ENCODE data around the gene ARHGAP26.
A peak's percentile ranks its signal among the peaks of the same experiment; 100 is the strongest.
"Not testable (repeated sequence)": the region's sequence is repeated elsewhere in the genome, so short reads cannot be mapped to it uniquely, and the experiment has no call there.

ARHGAP26 gene

GRCh38 chr5:142924135-142924883, 154.1 kb downstream of the ARHGAP26 start:
- Histone ChIP-seq H4K8ac (ENCODE audit: low read length) (no peak overlapping the region), H3K9me3 (ENCODE audit: control insufficient read depth, low read length) (no peaks in the 10 kb centered on the region), H3K36me3 (ENCODE audit: control insufficient read depth in 1 of 2, insufficient read depth in 2 of 2, low read depth in 1 of 2, low read length in 2 of 2) (no peaks in the 10 kb centered on the region), H3K27ac (ENCODE audit: low read length, poor library complexity, severe bottlenecking) (no peak overlapping the region), H3K27me3 (ENCODE audit: control insufficient read depth in 1 of 2, insufficient read depth in 1 of 2, low read length in 2 of 2) (no peaks in the 10 kb centered on the region), H3K4me3 (ENCODE audit: insufficient read depth in 1 of 2, low read depth in 1 of 2, low read length in 2 of 2) (no peak overlapping the region), H3K79me1 (replicated peaks; ENCODE audit: low read length, poor library complexity, severe bottlenecking) (peaks cover 1% of the 10 kb centered on the region), H2BK5ac (ENCODE audit: low read depth, low read length, poor library complexity, severe bottlenecking) (no peak overlapping the region), H3K18ac (ENCODE audit: low read depth in 1 of 2, low read length in 2 of 2) (no peak overlapping the region), H2BK12ac (ENCODE audit: low read length in 2 of 2) (no peak overlapping the region), H3K4ac (ENCODE audit: low read depth in 1 of 2, low read length in 2 of 2) (no peak overlapping the region), H3K23ac (ENCODE audit: low read length in 2 of 2) (no peak overlapping the region), H4K91ac (ENCODE audit: low read length) (no peak overlapping the region), H2AFZ (ENCODE audit: low read depth, low read length) (no peak overlapping the region), H2BK120ac (ENCODE audit: low read depth, low read length) (no peak overlapping the region), H2AK5ac (ENCODE audit: low read length, severe bottlenecking) (no peak overlapping the region), H3K4me2 (ENCODE audit: low read length, poor library complexity, severe bottlenecking) (no peak overlapping the region), H3K14ac (ENCODE audit: low read length in 2 of 2) (no peak overlapping the region), H3K9ac (ENCODE audit: low read length) (no peak overlapping the region), H3K4me1 (ENCODE audit: control insufficient read depth, insufficient read depth, low read depth, low read length) (no peaks in the 10 kb centered on the region), H2BK15ac (ENCODE audit: low read depth, poor library complexity, severe bottlenecking) (no peak overlapping the region)
- DNase-seq = peak; percentile 39
- 100% methylated on average over 1 of the region's 1 CpG for WGBS

- H4K8ac ChIP-seq (ENCODE audit: low read length) = no peak overlapping the region
- H2BK5ac ChIP-seq (ENCODE audit: low read depth, low read length, poor library complexity, severe bottlenecking) = no peak overlapping the region
- no peaks in the 10 kb centered on the region for H3K27me3 ChIP-seq (ENCODE audit: control insufficient read depth in 1 of 2, insufficient read depth in 1 of 2, low read length in 2 of 2)
- H2BK120ac ChIP-seq (ENCODE audit: low read depth, low read length) = no peak overlapping the region
- no peak overlapping the region for H2AFZ ChIP-seq (ENCODE audit: low read depth, low read length)
- H3K4me2 ChIP-seq (ENCODE audit: low read length, poor library complexity, severe bottlenecking) = no peak overlapping the region
- H4K91ac ChIP-seq (ENCODE audit: low read length) = no peak overlapping the region
- peaks cover 1% of the 10 kb centered on the region for H3K79me1 ChIP-seq (replicated peaks; ENCODE audit: low read length, poor library complexity, severe bottlenecking)
- no peak overlapping the region for H2BK15ac ChIP-seq (ENCODE audit: low read depth, poor library complexity, severe bottlenecking)
- DNase-seq = peak; percentile 20
- H2AK5ac ChIP-seq (ENCODE audit: low read length, severe bottlenecking) = no peak overlapping the region
- H2BK12ac ChIP-seq (ENCODE audit: low read length in 2 of 2) = no peak overlapping the region
- no peak overlapping the region for H3K27ac ChIP-seq (ENCODE audit: low read length, poor library complexity, severe bottlenecking)
- H3K9ac ChIP-seq (ENCODE audit: low read length) = peak overlapping the region; percentile 64
- no peak overlapping the region for H3K18ac ChIP-seq (ENCODE audit: low read depth in 1 of 2, low read length in 2 of 2)
- H3K4me3 ChIP-seq (ENCODE audit: insufficient read depth in 1 of 2, low read depth in 1 of 2, low read length in 2 of 2) = peak overlapping the region in 1 of 2 experiments; percentile 42
- H3K9me3 ChIP-seq (ENCODE audit: control insufficient read depth, low read length) = no peaks in the 10 kb centered on the region
- no peaks in the 10 kb centered on the region for H3K4me1 ChIP-seq (ENCODE audit: control insufficient read depth, insufficient read depth, low read depth, low read length)
- 87% methylated on average over 3 of the region's 3 CpGs for WGBS
- no peaks in the 10 kb centered on the region for H3K36me3 ChIP-seq (ENCODE audit: control insufficient read depth in 1 of 2, insufficient read depth in 2 of 2, low read depth in 1 of 2, low read length in 2 of 2)
- H3K4ac ChIP-seq (ENCODE audit: low read depth in 1 of 2, low read length in 2 of 2) = no peak overlapping the region
- H3K23ac ChIP-seq (ENCODE audit: low read length in 2 of 2) = no peak overlapping the region
- no peak overlapping the region for H3K14ac ChIP-seq (ENCODE audit: low read length in 2 of 2)
Measured at GRCh38 chr5:142925795-142926194, 155.6 kb downstream of the ARHGAP26 start.

DNA sequence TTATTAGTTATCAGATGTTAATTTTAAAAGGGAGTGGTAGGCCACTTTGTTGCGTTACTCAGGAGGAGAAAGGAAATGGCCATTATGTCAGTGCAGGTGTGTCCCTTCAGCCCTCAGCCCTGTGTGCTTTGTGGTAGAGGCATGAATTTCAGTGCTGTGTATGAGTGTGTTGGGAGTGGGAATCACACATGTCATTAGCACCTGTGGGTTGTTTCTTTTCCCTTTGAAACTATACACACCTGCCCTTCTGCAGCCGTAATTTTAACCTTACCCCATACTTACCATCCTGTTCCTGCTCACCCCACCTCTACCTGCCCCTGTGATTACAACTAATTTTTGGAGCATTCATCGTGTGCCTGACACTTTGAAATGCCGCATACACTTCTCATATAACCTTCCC, 156.4 kb downstream of the ARHGAP26 start:
- no peaks in the 10 kb centered on the region for H3K9me3 ChIP-seq (ENCODE audit: control insufficient read depth, low read length)
- H2BK15ac ChIP-seq (ENCODE audit: low read depth, poor library complexity, severe bottlenecking) = no peak overlapping the region
- no peak overlapping the region for H3K4ac ChIP-seq (ENCODE audit: low read depth in 1 of 2, low read length in 2 of 2)
- DNase-seq = no peak
- H3K18ac ChIP-seq (ENCODE audit: low read depth in 1 of 2, low read length in 2 of 2) = no peak overlapping the region
- H3K9ac ChIP-seq (ENCODE audit: low read length) = peak overlapping the region; percentile 64
- no peak overlapping the region for H2BK5ac ChIP-seq (ENCODE audit: low read depth, low read length, poor library complexity, severe bottlenecking)
- no peak overlapping the region for H3K4me3 ChIP-seq (ENCODE audit: insufficient read depth in 1 of 2, low read depth in 1 of 2, low read length in 2 of 2)
- H3K4me1 ChIP-seq (ENCODE audit: control insufficient read depth, insufficient read depth, low read depth, low read length) = no peaks in the 10 kb centered on the region
- no peak overlapping the region for H2AK5ac ChIP-seq (ENCODE audit: low read length, severe bottlenecking)
- no peak overlapping the region for H4K91ac ChIP-seq (ENCODE audit: low read length)
- no peak overlapping the region for H4K8ac ChIP-seq (ENCODE audit: low read length)
- H3K79me1 ChIP-seq (replicated peaks; ENCODE audit: low read length, poor library complexity, severe bottlenecking) = peaks cover 1% of the 10 kb centered on the region
- no peak overlapping the region for H2AFZ ChIP-seq (ENCODE audit: low read depth, low read length)
- 96% methylated on average over 4 of the region's 4 CpGs for WGBS
- H3K14ac ChIP-seq (ENCODE audit: low read length in 2 of 2) = no peak overlapping the region
- no peak overlapping the region for H3K23ac ChIP-seq (ENCODE audit: low read length in 2 of 2)
- no peak overlapping the region for H3K4me2 ChIP-seq (ENCODE audit: low read length, poor library complexity, severe bottlenecking)
- H2BK120ac ChIP-seq (ENCODE audit: low read depth, low read length) = no peak overlapping the region
- H3K36me3 ChIP-seq (ENCODE audit: control insufficient read depth in 1 of 2, insufficient read depth in 2 of 2, low read depth in 1 of 2, low read length in 2 of 2) = no peaks in the 10 kb centered on the region
- H2BK12ac ChIP-seq (ENCODE audit: low read length in 2 of 2) = no peak overlapping the region
- no peak overlapping the region for H3K27ac ChIP-seq (ENCODE audit: low read length, poor library complexity, severe bottlenecking)
- no peaks in the 10 kb centered on the region for H3K27me3 ChIP-seq (ENCODE audit: control insufficient read depth in 1 of 2, insufficient read depth in 1 of 2, low read length in 2 of 2)

DNA sequence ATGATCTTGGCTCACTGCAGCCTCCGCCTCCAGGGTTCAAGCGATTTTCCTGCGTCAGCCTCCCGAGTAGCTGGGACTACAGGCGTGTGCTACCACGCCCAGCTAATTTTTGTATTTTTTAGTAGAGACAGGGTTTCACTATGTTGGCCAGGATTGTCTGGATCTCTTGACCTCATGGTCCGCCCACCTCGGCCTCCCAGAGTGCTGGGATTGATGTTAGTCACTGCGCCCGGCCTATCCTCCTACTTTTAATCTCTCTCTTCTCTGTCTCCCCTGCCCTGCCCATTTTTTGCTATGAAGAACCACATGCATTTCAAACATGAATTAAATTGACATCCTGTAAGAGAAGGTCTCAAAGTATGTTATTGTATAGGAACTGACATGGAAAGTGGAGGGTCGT, 158.8 kb downstream of the ARHGAP26 start:
- H3K4me2 ChIP-seq (ENCODE audit: low read length, poor library complexity, severe bottlenecking); H2BK120ac ChIP-seq (ENCODE audit: low read depth, low read length); DNase-seq; H3K79me1 ChIP-seq (replicated peaks; ENCODE audit: low read length, poor library complexity, severe bottlenecking); H3K4ac ChIP-seq (ENCODE audit: low read depth in 1 of 2, low read length in 2 of 2); H3K14ac ChIP-seq (ENCODE audit: low read length in 2 of 2); H3K4me1 ChIP-seq (ENCODE audit: control insufficient read depth, insufficient read depth, low read depth, low read length); H3K9me3 ChIP-seq (ENCODE audit: control insufficient read depth, low read length); H2BK15ac ChIP-seq (ENCODE audit: low read depth, poor library complexity, severe bottlenecking); H2BK12ac ChIP-seq (ENCODE audit: low read length in 2 of 2); H3K27me3 ChIP-seq (ENCODE audit: control insufficient read depth in 1 of 2, insufficient read depth in 1 of 2, low read length in 2 of 2); H3K18ac ChIP-seq (ENCODE audit: low read depth in 1 of 2, low read length in 2 of 2); H2BK5ac ChIP-seq (ENCODE audit: low read depth, low read length, poor library complexity, severe bottlenecking); H4K91ac ChIP-seq (ENCODE audit: low read length); H3K4me3 ChIP-seq (ENCODE audit: insufficient read depth in 1 of 2, low read depth in 1 of 2, low read length in 2 of 2); H2AFZ ChIP-seq (ENCODE audit: low read depth, low read length); H2AK5ac ChIP-seq (ENCODE audit: low read length, severe bottlenecking); H3K23ac ChIP-seq (ENCODE audit: low read length in 2 of 2); H3K27ac ChIP-seq (ENCODE audit: low read length, poor library complexity, severe bottlenecking); H3K36me3 ChIP-seq (ENCODE audit: control insufficient read depth in 1 of 2, insufficient read depth in 2 of 2, low read depth in 1 of 2, low read length in 2 of 2); H4K8ac ChIP-seq (ENCODE audit: low read length): not testable (repeated sequence)
- 95% methylated on average over 8 of the region's 11 CpGs for WGBS
- H3K9ac ChIP-seq (ENCODE audit: low read length) = peak overlapping the region; percentile 18
